Immature natural killer cell (primary cell): ENCODE data around the gene GPR31. TPM values are rescaled to one million over a fixed set of nuclear protein-coding genes. Genes with fewer than 3 reads are reported as not detected.

Experiments used
- DNase-seq, 3 donors: peaks; one replicate each; pipeline ENCODE4 v3.0.0; 2022; ENCODE audit warnings: mixed read lengths in 1 of 3
- H3K27ac Mint-ChIP-seq, 6 donors: one replicate each; pipeline ENCODE4 v1.8.0; 2020; ENCODE audit warnings: mixed read lengths in 6 of 6, mild to moderate bottlenecking in 5 of 6, inconsistent platforms in 4 of 6, moderate library complexity in 3 of 6
- H3K27me3 Mint-ChIP-seq, 3 donors: one replicate each; pipeline ENCODE4 v1.8.0; 2020 to 2021; ENCODE audit warnings: low read depth in 3 of 3, mild to moderate bottlenecking in 3 of 3, mixed read lengths in 3 of 3, moderate library complexity in 3 of 3, inconsistent platforms in 1 of 3
- H3K36me3 Mint-ChIP-seq, 3 donors: one replicate each; pipeline ENCODE4 v1.8.0; 2020; ENCODE audit warnings: mixed read lengths in 3 of 3, inconsistent platforms in 2 of 3, mild to moderate bottlenecking in 2 of 3
- H3K4me1 Mint-ChIP-seq, 2 donors: one replicate each; pipeline ENCODE4 v1.8.0; 2020; ENCODE audit warnings: inconsistent platforms in 2 of 2, mild to moderate bottlenecking in 2 of 2, mixed read lengths in 2 of 2, moderate library complexity in 1 of 2
- H3K4me3 Mint-ChIP-seq, 5 donors: one replicate each; pipeline ENCODE4 v1.8.0; 2020; ENCODE audit warnings: mild to moderate bottlenecking in 5 of 5, mixed read lengths in 5 of 5, inconsistent platforms in 3 of 5, moderate library complexity in 3 of 5
- H3K9me3 Mint-ChIP-seq, 6 donors: one replicate each; pipeline ENCODE4 v1.8.0; 2020; ENCODE audit warnings: mild to moderate bottlenecking in 6 of 6, mixed read lengths in 6 of 6, inconsistent platforms in 4 of 6, moderate library complexity in 3 of 6
- polyA plus RNA-seq, 3 donors: library from polyadenylated mRNA; unstranded; fragments of 300-500 nt; fragmentation: Illumina TruSeq; gene quantifications; one replicate each; pipeline ENCODE4 v1.2.3, GENCODE V29; 2021

Gene GPR31
- polyA plus RNA-seq, 3 donors from 2014 or later: not detected

- Mint-ChIP-seq H3K36me3 (peaks cover 0 to 3% (median 0%) of the 10 kb centered on the region in 3 donors), H3K9me3 (no peaks in the 10 kb centered on the region), H3K4me1 (peaks cover 14 to 21% of the 10 kb centered on the region in 2 donors), H3K4me3 (no peak overlapping the region), H3K27me3 (peaks cover 2 to 11% (median 4%) of the 10 kb centered on the region in 3 donors), H3K27ac (no peak overlapping the region)
- DNase-seq: no peak
Measured at GRCh38 chr6:167115054-167115453, 42.7 kb downstream of the GPR31 start.

GRCh38 chr6:167113935-167114910 is 43.6 kb downstream of the GPR31 start:
- H3K36me3 Mint-ChIP-seq: peaks cover 0 to 3% (median 0%) of the 10 kb centered on the region in 3 donors
- H3K4me3 Mint-ChIP-seq: no peak overlapping the region

GRCh38 chr6:167113047-167113754 is 44.6 kb downstream of the GPR31 start:
- Mint-ChIP-seq H3K27ac (no peak overlapping the region), H3K9me3 (no peaks in the 10 kb centered on the region), H3K27me3 (peaks cover 2 to 4% (median 4%) of the 10 kb centered on the region in 3 donors), H3K4me1 (peaks cover 0 to 8% of the 10 kb centered on the region in 2 donors), H3K36me3 (peaks cover 0 to 2% (median 0%) of the 10 kb centered on the region in 3 donors), H3K4me3 (no peak overlapping the region)
- DNase-seq: no peak

More at GRCh38 chr6:167113935-167114910, 43.6 kb downstream of the GPR31 start:
- no peak overlapping the region for H3K27ac Mint-ChIP-seq
- no peak for DNase-seq
- H3K4me1 Mint-ChIP-seq: peaks cover 6 to 12% of the 10 kb centered on the region in 2 donors
- peaks cover 2 to 5% (median 4%) of the 10 kb centered on the region in 3 donors for H3K27me3 Mint-ChIP-seq
- H3K9me3 Mint-ChIP-seq: no peaks in the 10 kb centered on the region

- peaks cover 0 to 4% (median 2%) of the 10 kb centered on the region in 3 donors for H3K27me3 Mint-ChIP-seq
- no peaks in the 10 kb centered on the region for H3K9me3 Mint-ChIP-seq
- no peak overlapping the region for H3K4me3 Mint-ChIP-seq
- peaks cover 0 to 8% of the 10 kb centered on the region in 2 donors for H3K4me1 Mint-ChIP-seq
- no peak overlapping the region for H3K27ac Mint-ChIP-seq
- no peak for DNase-seq
- H3K36me3 Mint-ChIP-seq: no peaks in the 10 kb centered on the region
Measured at GRCh38 chr6:167112421-167112820, 45.4 kb downstream of the GPR31 start.

- Mint-ChIP-seq H3K27me3 (peaks cover 0 to 4% (median 2%) of the 10 kb centered on the region in 3 donors), H3K36me3 (no peaks in the 10 kb centered on the region), H3K4me1 (peaks cover 0 to 8% of the 10 kb centered on the region in 2 donors), H3K27ac (no peak overlapping the region), H3K9me3 (no peaks in the 10 kb centered on the region), H3K4me3 (no peak overlapping the region)
- DNase-seq: no peak
Measured at GRCh38 chr6:167111597-167111996, 46.2 kb downstream of the GPR31 start.

- DNase-seq: no peak
- Mint-ChIP-seq H3K9me3 (no peaks in the 10 kb centered on the region), H3K27ac (no peak overlapping the region), H3K4me3 (no peak overlapping the region), H3K27me3 (peaks cover 0 to 4% (median 2%) of the 10 kb centered on the region in 3 donors), H3K4me1 (peaks cover 0 to 8% of the 10 kb centered on the region in 2 donors), H3K36me3 (no peaks in the 10 kb centered on the region)
Measured at GRCh38 chr6:167109651-167110050, 48.1 kb downstream of the GPR31 start.

GRCh38 chr6:167108278-167108677 is 49.5 kb downstream of the GPR31 start:
- H3K36me3 Mint-ChIP-seq: no peaks in the 10 kb centered on the region
- peaks cover 0 to 4% (median 2%) of the 10 kb centered on the region in 3 donors for H3K27me3 Mint-ChIP-seq
- peaks cover 2 to 12% of the 10 kb centered on the region in 2 donors for H3K4me1 Mint-ChIP-seq
- no peak overlapping the region for H3K27ac Mint-ChIP-seq
- H3K9me3 Mint-ChIP-seq: no peaks in the 10 kb centered on the region
- no peak overlapping the region for H3K4me3 Mint-ChIP-seq
- no peak for DNase-seq

GRCh38 chr6:167107787-167108186 is 50.0 kb downstream of the GPR31 start:
- Mint-ChIP-seq H3K27ac (no peak overlapping the region), H3K4me1 (peaks cover 6 to 16% of the 10 kb centered on the region in 2 donors), H3K9me3 (no peaks in the 10 kb centered on the region)

GRCh38 chr6:167106406-167106805 is 51.4 kb downstream of the GPR31 start:
- H3K4me3 Mint-ChIP-seq: no peak overlapping the region
- H3K27ac Mint-ChIP-seq: no peak overlapping the region
- H3K9me3 Mint-ChIP-seq: no peaks in the 10 kb centered on the region
- peaks cover 8 to 11% of the 10 kb centered on the region in 2 donors for H3K4me1 Mint-ChIP-seq
- DNase-seq: no peak
- H3K36me3 Mint-ChIP-seq: no peaks in the 10 kb centered on the region
- H3K27me3 Mint-ChIP-seq: peaks cover 0 to 4% (median 0%) of the 10 kb centered on the region in 3 donors

More at GRCh38 chr6:167107787-167108186, 50.0 kb downstream of the GPR31 start:
- Mint-ChIP-seq H3K36me3 (no peaks in the 10 kb centered on the region), H3K4me3 (no peak overlapping the region), H3K27me3 (peaks cover 0 to 4% (median 2%) of the 10 kb centered on the region in 3 donors)
- no peak for DNase-seq

Other genes with a start within 250 kb of the GPR31 start
- gene RNASET2, start 201.4 kb downstream of the GPR31 start, polyA plus RNA-seq: 100 to 1,000 TPM; 107 to 171 (median 131) TPM
- gene CEP43, start 158.6 kb downstream of the GPR31 start, polyA plus RNA-seq: 1 to 10 TPM; 4.7 to 9.9 (median 6.9) TPM
- 1 to 10 TPM in 2 of 3 donors, under 1 TPM in 1; 0.79 to 2.3 (median 1.8) TPM for gene CCR6, start 34.9 kb downstream of the GPR31 start, polyA plus RNA-seq
- not detected for gene UNC93A, start 133.3 kb upstream of the GPR31 start, polyA plus RNA-seq
- gene TTLL2, start 167.1 kb upstream of the GPR31 start, polyA plus RNA-seq: not detected